Peyer's patch (tissue), 4 donors: Measurements from ENCODE around the gene ZCWPW2.

Experiments used
- POLR2A ChIP-seq, 2 donors: fragments of 450-650 bp; IDR thresholded peaks; one replicate each; pipeline ENCODE4 v1.5.1; 2017; ENCODE audit warnings: antibody characterized with exemption in 2 of 2, mild to moderate bottlenecking in 2 of 2, moderate library complexity in 2 of 2
- TF ChIP-seq, protein P1 (sequence below), 6 experiments: fragments of 450-650 bp in 4 of 6; fragments of 200-600 bp in 2 of 6; sonication (generic) in 1 of 6; IDR thresholded peaks; one replicate each; pipeline ENCODE4 v1.5.1; 2017 to 2019; ENCODE audit warnings: antibody characterized with exemption in 6 of 6, mild to moderate bottlenecking in 3 of 6, moderate library complexity in 1 of 6

DNA sequence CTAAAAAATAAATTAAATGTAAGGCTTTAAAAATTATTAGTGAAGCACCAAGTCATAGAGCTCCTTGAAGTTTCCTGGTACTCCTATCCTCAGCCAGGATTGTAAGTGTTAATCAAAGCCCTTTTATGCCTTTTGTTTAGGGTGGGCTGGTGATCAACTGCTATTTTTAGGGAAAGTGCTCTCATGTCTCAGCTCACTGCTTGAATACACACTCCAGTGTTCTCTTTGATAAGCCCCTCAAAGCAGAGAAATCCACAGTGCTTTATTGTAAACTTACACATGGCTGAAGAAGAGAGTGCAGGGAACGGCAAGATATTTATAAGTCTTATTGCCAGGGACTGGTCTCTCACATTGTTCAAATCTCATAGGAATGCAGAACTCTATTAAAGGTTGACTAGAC is 156.5 kb downstream of the ZCWPW2 start:
- TF ChIP-seq, protein P1, sequence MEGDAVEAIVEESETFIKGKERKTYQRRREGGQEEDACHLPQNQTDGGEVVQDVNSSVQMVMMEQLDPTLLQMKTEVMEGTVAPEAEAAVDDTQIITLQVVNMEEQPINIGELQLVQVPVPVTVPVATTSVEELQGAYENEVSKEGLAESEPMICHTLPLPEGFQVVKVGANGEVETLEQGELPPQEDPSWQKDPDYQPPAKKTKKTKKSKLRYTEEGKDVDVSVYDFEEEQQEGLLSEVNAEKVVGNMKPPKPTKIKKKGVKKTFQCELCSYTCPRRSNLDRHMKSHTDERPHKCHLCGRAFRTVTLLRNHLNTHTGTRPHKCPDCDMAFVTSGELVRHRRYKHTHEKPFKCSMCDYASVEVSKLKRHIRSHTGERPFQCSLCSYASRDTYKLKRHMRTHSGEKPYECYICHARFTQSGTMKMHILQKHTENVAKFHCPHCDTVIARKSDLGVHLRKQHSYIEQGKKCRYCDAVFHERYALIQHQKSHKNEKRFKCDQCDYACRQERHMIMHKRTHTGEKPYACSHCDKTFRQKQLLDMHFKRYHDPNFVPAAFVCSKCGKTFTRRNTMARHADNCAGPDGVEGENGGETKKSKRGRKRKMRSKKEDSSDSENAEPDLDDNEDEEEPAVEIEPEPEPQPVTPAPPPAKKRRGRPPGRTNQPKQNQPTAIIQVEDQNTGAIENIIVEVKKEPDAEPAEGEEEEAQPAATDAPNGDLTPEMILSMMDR (IDR thresholded peaks at IDR 0.05) = no peak
- no peak for TF ChIP-seq POLR2A (IDR thresholded peaks at IDR 0.05)
